Renal cortical epithelial cell (primary cell): Measurements from ENCODE around the gene EIF6. TPM values are rescaled to one million over a fixed set of nuclear protein-coding genes. Genes with fewer than 3 reads are reported as not detected.
A peak's percentile ranks its signal among the peaks of the same experiment; 100 is the strongest.
"Not testable (repeated sequence)": the region's sequence is repeated elsewhere in the genome, so short reads cannot be mapped to it uniquely, and the experiment has no call there.

ENCODE experiments used
- DNase-seq: peaks from one replicate; pipeline ENCODE4 v3.0.0-alpha.2; 2011; ENCODE audit warnings: low read depth
- total RNA-seq: library from RNA; depleted of rRNA; stranded (reverse); fragments of >200 nt; gene quantifications from 2 replicates; pipeline ENCODE4 v1.2.3, GENCODE V29; 2014

The EIF6 gene
- total RNA-seq, 1 donor from 2014 or later = 199 TPM

GRCh38 chr20:35277531-35278395 is 6.8 kb downstream of the EIF6 start, which contains the start of gene MMP24OS:
Gene MMP24OS, minus strand, starts transcription at chr20:35278122. Its CDS starts 193 bp downstream, at chr20:35277929.
- peak; percentile 63 for DNase-seq

GRCh38 chr20:35277127-35277526 is 7.4 kb downstream of the EIF6 start:
- no peak for DNase-seq

DNA sequence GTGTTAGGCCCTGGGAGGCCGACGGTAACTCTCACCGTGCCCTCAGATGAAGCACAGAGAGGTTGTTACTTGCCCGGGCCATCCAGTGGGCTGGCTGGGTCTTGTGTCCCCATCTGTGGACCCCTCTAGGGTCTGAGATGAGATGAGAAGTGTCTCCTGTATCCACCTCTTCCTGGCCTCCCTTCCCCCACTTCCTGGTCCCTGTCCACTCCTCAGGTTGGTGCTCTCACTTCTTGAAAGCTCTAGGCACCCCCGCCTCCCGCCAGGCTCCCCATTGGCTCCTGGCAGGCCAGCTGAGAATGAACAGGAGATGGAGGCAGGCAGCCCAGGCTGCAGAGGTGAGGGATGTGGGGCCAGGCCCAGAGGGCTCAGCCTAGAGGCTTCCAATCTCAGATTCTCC is 8.2 kb downstream of the EIF6 start:
- DNase-seq = no peak

- DNase-seq = no peak
Observed at GRCh38 chr20:35275741-35276251, 8.8 kb downstream of the EIF6 start.

DNA sequence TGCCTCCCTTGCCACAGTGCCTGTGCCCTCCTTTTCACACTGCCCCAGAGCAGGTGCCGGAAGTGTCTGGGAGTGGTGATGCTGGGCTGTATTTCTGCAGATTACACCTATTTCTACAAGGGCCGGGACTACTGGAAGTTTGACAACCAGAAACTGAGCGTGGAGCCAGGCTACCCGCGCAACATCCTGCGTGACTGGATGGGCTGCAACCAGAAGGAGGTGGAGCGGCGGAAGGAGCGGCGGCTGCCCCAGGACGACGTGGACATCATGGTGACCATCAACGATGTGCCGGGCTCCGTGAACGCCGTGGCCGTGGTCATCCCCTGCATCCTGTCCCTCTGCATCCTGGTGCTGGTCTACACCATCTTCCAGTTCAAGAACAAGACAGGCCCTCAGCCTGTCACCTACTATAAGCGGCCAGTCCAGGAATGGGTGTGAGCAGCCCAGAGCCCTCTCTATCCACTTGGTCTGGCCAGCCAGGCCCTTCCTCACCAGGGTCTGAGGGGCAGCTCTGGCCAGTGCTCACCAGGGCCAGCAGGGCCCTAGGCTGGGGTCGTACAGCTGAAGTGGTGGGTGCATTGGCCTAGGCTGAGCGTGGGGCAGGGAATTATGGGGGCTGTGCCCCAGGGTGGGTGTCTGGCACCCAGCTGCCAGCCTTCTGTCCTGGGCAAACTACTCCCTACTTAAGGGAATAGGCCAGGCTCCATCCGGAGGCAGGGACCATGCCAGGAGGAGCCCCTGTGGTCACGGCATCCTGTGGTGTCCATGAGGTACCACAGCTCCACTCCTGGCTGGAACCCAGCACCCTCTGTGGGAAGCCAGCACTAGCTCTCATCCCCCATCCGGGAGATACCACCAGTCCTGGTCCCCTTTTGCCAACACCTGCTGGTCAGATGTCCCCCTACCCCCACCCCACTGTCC is 10.1 kb downstream of the EIF6 start:
- DNase-seq = no peak

DNA sequence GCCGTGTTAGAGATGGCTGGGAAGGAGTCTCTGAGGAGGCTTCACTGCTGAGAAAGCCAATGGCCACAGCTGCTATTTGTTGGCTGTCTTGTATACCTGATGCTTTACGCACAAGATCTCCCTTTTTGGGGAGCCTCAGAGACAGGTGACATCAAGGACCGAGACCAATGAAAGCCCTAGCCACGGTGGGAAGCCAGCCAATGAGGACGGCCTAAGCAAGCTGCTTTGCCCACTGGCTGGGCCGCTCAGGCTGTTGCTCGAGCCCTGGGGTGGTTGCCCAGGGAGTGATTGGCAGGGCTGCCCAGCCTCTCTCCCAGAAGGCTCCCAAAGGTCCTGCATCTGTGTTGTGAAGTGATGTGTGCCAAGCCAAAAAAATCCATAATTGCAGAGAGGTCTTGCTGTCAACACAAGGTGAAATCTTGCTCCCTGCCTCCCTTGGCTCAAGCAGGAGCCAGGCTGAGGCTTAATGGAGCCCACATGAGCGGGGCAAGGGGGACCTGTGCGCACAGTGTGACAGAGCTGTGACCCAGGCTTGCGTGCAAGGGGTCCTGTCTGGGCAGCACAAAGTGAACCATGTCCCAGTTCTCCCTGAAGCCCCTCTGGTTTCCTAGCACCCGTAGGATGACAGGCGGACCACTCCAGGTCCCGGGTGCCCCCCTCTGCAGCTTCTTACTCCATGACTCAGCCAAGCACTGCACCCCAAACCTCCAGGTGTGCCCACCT is 11.0 kb downstream of the EIF6 start:
- no peak for DNase-seq

DNA sequence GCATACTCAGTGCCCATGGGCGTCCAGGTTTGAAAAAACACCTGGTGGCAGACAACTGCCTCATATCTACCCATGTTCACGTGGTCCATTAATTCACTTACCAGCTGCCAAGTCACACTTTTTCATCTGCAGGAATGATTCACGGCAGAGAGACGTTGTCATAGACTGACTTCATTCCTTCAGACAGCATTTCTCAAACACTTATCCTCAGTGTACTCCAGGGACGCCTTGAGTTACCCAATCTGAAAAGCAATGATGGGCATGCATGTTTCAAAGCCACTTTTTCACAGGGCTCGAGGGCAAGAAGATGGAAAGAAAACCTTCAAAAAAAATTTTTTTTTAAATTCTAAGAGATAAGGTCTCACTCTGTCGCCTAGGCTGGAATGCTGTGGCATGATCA is 12.7 kb downstream of the EIF6 start:
- peak; percentile 66 for DNase-seq

DNA sequence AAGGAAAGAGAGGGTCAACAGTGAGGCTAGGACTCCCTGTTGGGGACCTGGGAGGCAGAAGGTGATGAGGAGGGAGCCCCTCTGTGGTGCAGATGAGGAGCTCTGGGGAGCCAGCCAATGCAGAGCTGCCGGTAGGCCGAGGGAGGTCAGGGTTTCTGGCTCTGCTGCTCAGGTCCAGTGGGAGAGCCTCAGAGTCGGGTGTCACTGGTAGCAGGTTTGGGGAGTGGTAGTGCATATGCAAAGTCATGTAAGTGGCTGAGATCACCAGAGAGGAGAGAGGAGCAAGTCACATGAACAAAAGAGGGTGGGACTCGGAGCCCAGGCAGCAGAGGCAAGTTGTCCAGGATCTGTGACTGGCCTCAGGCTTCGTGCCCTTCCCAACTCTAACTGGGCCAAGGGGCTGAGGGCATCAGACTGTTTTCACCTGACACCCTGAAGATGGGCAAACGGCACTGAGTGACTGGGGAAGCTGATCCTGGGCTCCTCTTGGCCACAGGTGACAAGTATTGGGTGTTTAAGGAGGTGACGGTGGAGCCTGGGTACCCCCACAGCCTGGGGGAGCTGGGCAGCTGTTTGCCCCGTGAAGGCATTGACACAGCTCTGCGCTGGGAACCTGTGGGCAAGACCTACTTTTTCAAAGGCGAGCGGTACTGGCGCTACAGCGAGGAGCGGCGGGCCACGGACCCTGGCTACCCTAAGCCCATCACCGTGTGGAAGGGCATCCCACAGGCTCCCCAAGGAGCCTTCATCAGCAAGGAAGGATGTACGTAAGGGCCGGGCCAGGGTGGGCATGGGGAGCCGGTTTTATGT is 13.3 kb downstream of the EIF6 start:
- DNase-seq = no peak

- no peak for DNase-seq
Observed at GRCh38 chr20:35270021-35270902, 14.3 kb downstream of the EIF6 start.

- peak; percentile 61 for DNase-seq
Observed at GRCh38 chr20:35269055-35269781, 15.4 kb downstream of the EIF6 start.

GRCh38 chr20:35267092-35267491 is 17.5 kb downstream of the EIF6 start:
- DNase-seq = no peak

DNA sequence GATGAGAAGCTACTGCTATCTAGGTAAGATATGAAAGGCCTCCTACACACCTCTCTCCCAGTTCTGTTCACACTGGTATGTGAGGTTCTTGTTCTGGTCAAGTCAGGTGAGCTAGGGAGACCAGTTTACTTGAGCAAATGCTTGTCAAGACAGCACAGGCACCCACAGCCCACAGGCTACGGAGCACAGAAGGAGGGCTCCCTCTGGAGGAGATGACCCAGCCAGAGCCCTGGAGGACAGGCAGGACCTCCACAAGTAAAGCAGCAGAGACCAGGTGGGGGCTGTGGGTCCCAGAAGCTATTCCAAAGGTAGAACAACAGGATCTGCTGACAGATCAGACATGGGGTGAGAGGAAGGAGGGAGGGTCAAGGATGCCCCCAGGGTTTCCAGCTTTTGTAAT is 19.8 kb downstream of the EIF6 start:
- DNase-seq = peak; percentile 81

DNA sequence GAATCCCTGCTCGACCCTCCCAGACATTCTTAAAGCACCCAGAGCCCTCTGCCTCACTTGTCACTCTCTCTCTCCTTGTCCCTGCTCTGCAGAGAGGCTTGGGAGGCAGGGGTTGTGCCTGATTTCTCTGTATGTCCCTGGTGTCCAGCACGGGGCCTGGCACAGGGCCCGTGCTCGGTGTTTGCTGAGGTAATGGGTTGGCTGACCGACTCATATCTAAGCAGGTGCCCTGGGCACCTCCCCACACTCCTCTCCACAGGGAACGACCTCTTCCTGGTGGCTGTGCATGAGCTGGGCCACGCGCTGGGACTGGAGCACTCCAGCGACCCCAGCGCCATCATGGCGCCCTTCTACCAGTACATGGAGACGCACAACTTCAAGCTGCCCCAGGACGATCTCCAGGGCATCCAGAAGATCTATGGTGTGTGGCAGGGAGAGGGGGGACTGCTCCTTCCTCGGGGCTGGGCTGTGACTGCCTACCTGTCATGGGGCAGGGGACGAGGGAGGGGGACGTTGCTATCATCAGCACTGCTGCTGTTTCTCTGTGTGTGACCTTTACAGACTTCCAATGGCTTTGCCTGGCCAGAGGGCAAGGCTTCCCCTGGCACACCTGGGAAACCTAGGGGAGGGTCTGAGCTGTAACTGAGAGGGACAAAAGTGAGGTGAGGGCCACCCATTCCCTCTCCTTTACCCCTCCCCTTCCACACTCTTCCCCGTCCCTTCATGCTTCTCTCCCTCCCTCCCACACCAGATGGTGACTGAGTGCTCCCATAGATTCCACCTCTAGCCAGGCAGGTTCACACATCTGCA is 20.8 kb downstream of the EIF6 start:
- DNase-seq = peak; percentile 66

DNA sequence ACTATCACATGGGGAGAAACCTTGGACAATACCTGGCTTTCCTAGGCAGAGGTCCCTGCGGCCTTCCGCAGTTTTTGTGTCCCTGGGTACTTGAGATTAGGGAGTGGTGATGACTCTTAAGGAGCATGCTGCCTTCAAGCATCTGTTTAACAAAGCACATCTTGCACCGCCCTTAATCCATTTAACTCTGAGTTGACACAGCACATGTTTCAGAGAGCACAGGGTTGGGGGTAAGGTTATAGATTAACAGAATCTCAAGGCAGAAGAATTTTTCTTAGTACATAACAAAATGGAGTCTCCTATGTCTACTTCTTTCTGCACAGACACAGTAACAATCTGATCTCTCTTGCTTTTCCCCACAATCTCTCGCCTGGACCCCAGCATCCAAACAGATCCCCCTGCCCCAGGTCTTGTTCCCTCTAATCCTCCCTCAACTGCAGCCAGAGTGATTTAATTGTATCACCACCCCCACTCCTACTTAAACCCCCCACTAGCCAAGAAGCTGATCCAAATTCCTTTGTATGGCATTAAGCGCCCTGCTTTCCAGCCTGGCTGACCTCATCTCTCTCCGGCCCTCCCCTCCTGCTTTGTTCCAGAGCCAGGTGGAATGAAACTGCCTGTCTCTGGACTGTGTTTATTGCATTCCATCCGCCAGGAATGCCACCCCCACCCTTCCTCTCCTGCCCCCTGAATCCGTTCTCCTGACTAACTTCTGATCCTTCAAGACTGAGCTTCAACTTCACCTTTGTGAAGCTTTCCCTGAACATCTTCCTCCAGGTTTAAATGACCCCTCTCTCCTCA is 21.6 kb downstream of the EIF6 start:
- peak; percentile 96 for DNase-seq

- not testable (repeated sequence) for DNase-seq
Observed at GRCh38 chr20:35262321-35262720, 22.3 kb downstream of the EIF6 start.

DNA sequence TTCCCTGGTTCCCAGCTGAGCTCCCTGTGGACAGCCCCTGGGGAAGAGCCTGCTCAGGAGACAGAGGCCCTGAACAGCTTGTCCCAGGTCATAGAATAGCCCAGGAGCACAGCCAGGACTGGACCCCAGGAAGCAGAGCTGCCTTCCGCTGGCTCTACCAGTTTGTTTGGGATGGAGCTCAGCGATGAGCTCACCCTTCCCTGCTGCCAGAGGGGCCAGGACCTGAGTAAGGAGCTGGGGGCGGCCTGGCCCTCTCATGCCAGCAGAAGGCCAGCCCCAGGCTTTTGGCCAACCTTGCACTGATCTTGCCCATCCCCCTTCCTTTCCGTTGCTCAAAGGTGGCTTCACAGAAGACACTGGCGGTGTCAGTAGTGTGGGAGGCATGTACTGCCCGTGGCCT is 24.1 kb downstream of the EIF6 start:
- no peak for DNase-seq

- peak; percentile 50 for DNase-seq
Observed at GRCh38 chr20:35257175-35257909, 27.2 kb downstream of the EIF6 start.
